ENCODE data around the gene CNTNAP4. TPM values are rescaled to one million over a fixed set of nuclear protein-coding genes. Genes with fewer than 3 reads are reported as not detected.

The CNTNAP4 gene
- total and polyA plus RNA-seq, 2 of the 8 experiments (the other 6 are each of a cell fraction or from before 2014, with no cell fraction given) = not detected

DNA sequence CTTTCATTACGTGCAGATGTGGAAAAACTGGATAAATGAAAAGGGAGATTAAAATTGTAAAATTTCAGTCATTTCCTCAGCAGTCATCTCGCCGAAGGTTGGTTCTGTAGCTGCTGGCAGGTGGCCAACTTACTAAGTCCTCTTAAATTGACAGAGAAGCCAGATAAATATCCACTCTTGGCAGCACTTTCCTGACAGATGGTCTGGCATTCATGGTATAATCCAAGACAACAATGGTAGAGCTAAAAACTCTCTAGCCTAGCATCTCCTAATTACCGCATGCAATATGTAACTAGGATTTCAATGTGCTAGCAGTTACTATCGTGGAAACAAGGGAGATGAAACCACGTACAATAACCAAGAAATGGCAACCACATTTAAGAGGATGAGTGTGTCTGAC is 306.3 kb downstream of the CNTNAP4 start:
- no peak overlapping the region for H3K18ac ChIP-seq (ENCODE audit: extremely low read depth, low read length)
- no peak for DNase-seq (ENCODE audit: low read depth in 1 of 2, low spot score in 2 of 2)
- H3K4me1 ChIP-seq (replicated peaks in 1 of 4; ENCODE audit: control insufficient read depth in 3 of 4, insufficient read depth in 4 of 4, low read length in 3 of 4) = no peaks in the 10 kb centered on the region
- POLR2A ChIA-PET (ENCODE audit: partially characterized antibody) = no interaction called here
- H3K27ac ChIP-seq (ENCODE audit: low read depth, low read length) = no peak overlapping the region
- H3K14ac ChIP-seq (ENCODE audit: insufficient read length) = no peak overlapping the region
- H3K79me2 ChIP-seq (ENCODE audit: control insufficient read depth in 1 of 2, insufficient read depth in 2 of 2, low read length in 2 of 2) = no peaks in the 10 kb centered on the region
- no peak overlapping the region for H3K23ac ChIP-seq (ENCODE audit: insufficient read length)
- no peak overlapping the region for H2BK5ac ChIP-seq (ENCODE audit: low read depth, low read length)
- no peak overlapping the region for H3K4me2 ChIP-seq (ENCODE audit: insufficient read depth in 1 of 2, low read depth in 2 of 2, low read length in 2 of 2)
- H2AK5ac ChIP-seq (ENCODE audit: low read depth, low read length) = no peak overlapping the region
- H3K9me3 ChIP-seq (ENCODE audit: insufficient read depth in 2 of 2, low read depth in 1 of 2, low read length in 1 of 2) = no peaks in the 10 kb centered on the region
- H3K23me2 ChIP-seq (ENCODE audit: low read depth, low read length) = no peaks in the 10 kb centered on the region
- no peak overlapping the region for H3K4ac ChIP-seq (replicated peaks; ENCODE audit: insufficient read length, low read depth, low read length)
- H4K91ac ChIP-seq (replicated peaks; ENCODE audit: insufficient read length, low read length) = no peak overlapping the region
- no peak overlapping the region for H2AFZ ChIP-seq (ENCODE audit: low read length)
- TF ChIP-seq, protein P1, sequence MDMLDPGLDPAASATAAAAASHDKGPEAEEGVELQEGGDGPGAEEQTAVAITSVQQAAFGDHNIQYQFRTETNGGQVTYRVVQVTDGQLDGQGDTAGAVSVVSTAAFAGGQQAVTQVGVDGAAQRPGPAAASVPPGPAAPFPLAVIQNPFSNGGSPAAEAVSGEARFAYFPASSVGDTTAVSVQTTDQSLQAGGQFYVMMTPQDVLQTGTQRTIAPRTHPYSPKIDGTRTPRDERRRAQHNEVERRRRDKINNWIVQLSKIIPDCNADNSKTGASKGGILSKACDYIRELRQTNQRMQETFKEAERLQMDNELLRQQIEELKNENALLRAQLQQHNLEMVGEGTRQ (IDR thresholded peaks at IDR 0.05; ENCODE audit: low read length) = no peak
- TF ChIP-seq CHD2 (IDR thresholded peaks at IDR 0.05; ENCODE audit: low read length) (no peak), CREB1 (IDR thresholded peaks at IDR 0.05) (no peak), RXRA (IDR thresholded peaks at IDR 0.05; ENCODE audit: insufficient read depth, low read depth, low read length) (no peak), TEAD4 (IDR thresholded peaks at IDR 0.05; ENCODE audit: low read depth, low read length) (no peak), RBBP5 (IDR thresholded peaks at IDR 0.05; ENCODE audit: borderline replicate concordance, low read depth, low read length) (no peak), NANOG (IDR thresholded peaks at IDR 0.05; ENCODE audit: insufficient read depth, low read depth, low read length, poor library complexity, severe bottlenecking) (no peak), SP1 (IDR thresholded peaks at IDR 0.05; ENCODE audit: low read depth, low read length) (no peak), KDM1A (IDR thresholded peaks at IDR 0.05; ENCODE audit: borderline replicate concordance, low read length) (no peak), KDM5A (IDR thresholded peaks at IDR 0.05; ENCODE audit: low read length) (no peak)
- H4K8ac ChIP-seq (ENCODE audit: extremely low read depth, insufficient read depth, low read length) = no peak overlapping the region
- no peak for FAIRE-seq
- H2BK20ac ChIP-seq (ENCODE audit: low read length) = no peak overlapping the region
- no peak overlapping the region for H3K4me3 ChIP-seq (ENCODE audit: extremely low read depth in 1 of 4, insufficient read depth in 2 of 4, low read depth in 3 of 4, low read length in 4 of 4)
- CTCF ChIA-PET (ENCODE audit: partially characterized antibody) = no interaction called here
- H3K27me3 ChIP-seq (replicated peaks in 1 of 4; ENCODE audit: control insufficient read depth in 3 of 4, extremely low read depth in 1 of 4, insufficient read depth in 3 of 4, low read length in 3 of 4) = no peaks in the 10 kb centered on the region
- H3K36me3 ChIP-seq (ENCODE audit: control insufficient read depth in 2 of 4, insufficient read depth in 4 of 4, low read length in 3 of 4) = no peaks in the 10 kb centered on the region
- 94% methylated on average over 6 of the region's 6 CpGs; no CpG with 5 or more reads in 1 of the 2 experiments for WGBS, 2 experiments (ENCODE audit: extremely low coverage in 1 of 2, insufficient coverage in 1 of 2, insufficient read length in 1 of 2, insufficient replicate concordance in 2 of 2, low coverage in 1 of 2, low lambda C conversion rate in 2 of 2, missing lambda C conversion rate in 1 of 2)
- H4K20me1 ChIP-seq (replicated peaks in 1 of 2; ENCODE audit: control insufficient read depth in 1 of 2, insufficient read depth in 2 of 2, low read length in 2 of 2) = no peaks in the 10 kb centered on the region
- no peak overlapping the region for H2BK120ac ChIP-seq (replicated peaks; ENCODE audit: low read depth, low read length)
- no peak overlapping the region for H2BK15ac ChIP-seq (ENCODE audit: low read length)
- H3K79me1 ChIP-seq (ENCODE audit: low read depth, low read length) = no peaks in the 10 kb centered on the region
- no peak overlapping the region for H3K9ac ChIP-seq (replicated peaks in 1 of 4; ENCODE audit: extremely low read depth in 1 of 4, low read depth in 3 of 4, low read length in 3 of 4)
- no peak overlapping the region for H2BK12ac ChIP-seq (ENCODE audit: low read depth, low read length)
- H3K56ac ChIP-seq (replicated peaks; ENCODE audit: insufficient read length, low read depth, low read length) = no peak overlapping the region
- H4K5ac ChIP-seq (ENCODE audit: insufficient read length, low read depth, low read length) = no peak overlapping the region
